ENCODE measurements around the gene KIF1A. TPM values are rescaled to one million over a fixed set of nuclear protein-coding genes. Genes with fewer than 3 reads are reported as not detected.

KIF1A gene
- total RNA-seq, 1 experiment from 2014 or later = not detected

Small RNA genes lying within 50 kb of the gene (small RNA-seq; reads per million reads assigned to genes)
- not detected for gene AC011298.3

Other genes starting within 250 kb of the KIF1A start
- 88.3 and 90.2 TPM in 2 replicates for gene CAPN10, start 233.5 kb downstream of the KIF1A start, total RNA-seq (2014; rRNA removed; shearing (Covaris generic))
- gene GPR35, start 194.7 kb downstream of the KIF1A start, total RNA-seq (2014; rRNA removed; shearing (Covaris generic)) = 176 and 180 TPM in 2 replicates
- gene AQP12B, start 137.3 kb downstream of the KIF1A start, total RNA-seq (2014; rRNA removed; shearing (Covaris generic)) = not detected in 2 replicates
- gene AQP12A, start 128.4 kb downstream of the KIF1A start, total RNA-seq (2014; rRNA removed; shearing (Covaris generic)) = not detected in 2 replicates
- gene AGXT, start 48.6 kb upstream of the KIF1A start, total RNA-seq (2014; rRNA removed; shearing (Covaris generic)) = 1.6 and 3.0 TPM in 2 replicates
- 20.7 and 24.5 TPM in 2 replicates for gene MAB21L4, start 75.9 kb upstream of the KIF1A start, total RNA-seq (2014; rRNA removed; shearing (Covaris generic))
- not detected in 2 replicates for gene CROCC2, start 86.1 kb upstream of the KIF1A start, total RNA-seq (2014; rRNA removed; shearing (Covaris generic))
- not detected in 2 replicates for gene SNED1, start 178.4 kb upstream of the KIF1A start, total RNA-seq (2014; rRNA removed; shearing (Covaris generic))

Data from HT-29 (cell line).